K562 (cell line): ENCODE data around the gene TRPC3. TPM values are rescaled to one million over a fixed set of nuclear protein-coding genes. Genes with fewer than 3 reads are reported as not detected.

Experiments used
- CEBPG ChIP-seq, 3 experiments: fragments of 200-800 bp in 1 of 3; sonication (Bioruptor generic) in 1 of 3; sonication (generic) in 1 of 3; formaldehyde crosslinking in 1 of 3; IDR thresholded peaks in 2 of 3; conservative IDR thresholded peaks in 1 of 3; 2 replicates each; pipeline versions ENCODE4 v1.6.1 to v1.8.0; 2016 to 2022; ENCODE audit warnings: missing compliant biosample characterization in 2 of 3, missing genetic modification characterization in 2 of 3, mild to moderate bottlenecking in 1 of 3, missing genetic modification reagents in 1 of 3
- ESRRA ChIP-seq: fragments of 450-650 bp; IDR thresholded peaks from 2 replicates; pipeline ENCODE4 v1.6.1; 2014; ENCODE audit warnings: low read depth, mild to moderate bottlenecking, moderate library complexity, borderline replicate concordance
- EZH2 ChIP-seq: IDR thresholded peaks from 2 replicates; pipeline ENCODE4 v1.6.1; 2012; ENCODE audit warnings: low read depth, mild to moderate bottlenecking, inconsistent platforms, low read length, borderline replicate concordance
- FOXM1 ChIP-seq, 2 experiments: fragments of 450-650 bp in 1 of 2; sonication (generic) in 1 of 2; formaldehyde crosslinking in 1 of 2; IDR thresholded peaks; 2 replicates each; pipeline versions ENCODE4 v1.6.1 to v1.9.0; 2017 to 2022; ENCODE audit warnings: low read depth in 2 of 2, mild to moderate bottlenecking in 2 of 2, missing genetic modification reagents in 1 of 2, moderate library complexity in 1 of 2
- GATA2 ChIP-seq: sonication (generic); formaldehyde crosslinking; IDR thresholded peaks from 2 replicates; pipeline ENCODE4 v1.4.0; 2020; ENCODE audit warnings: mild to moderate bottlenecking, missing genetic modification reagents
- GTF2E2 ChIP-seq: fragments of 200-800 bp; sonication (Bioruptor generic); IDR thresholded peaks from 2 replicates; pipeline ENCODE4 v1.6.1; 2016; ENCODE audit warnings: missing genetic modification characterization, missing compliant biosample characterization
- HLTF ChIP-seq: fragments of 450-650 bp; IDR thresholded peaks from 2 replicates; pipeline ENCODE4 v1.6.1; 2016
- HMGN3 ChIP-seq: IDR thresholded peaks from 2 replicates; pipeline ENCODE4 v1.6.1; 2011; ENCODE audit warnings: borderline replicate concordance, low read depth, mild to moderate bottlenecking, mixed read lengths, low read length; ENCODE audit not compliant: insufficient read length; ENCODE audit errors: extremely low read depth
- IFI16 ChIP-seq: fragments of 250-450 bp; sonication (Bioruptor Pico); IDR thresholded peaks from 2 replicates; pipeline ENCODE4 v2.1.2; 2022; ENCODE audit warnings: mild to moderate bottlenecking, inconsistent platforms
- KDM1A ChIP-seq, 2 experiments: fragments of 450-650 bp; IDR thresholded peaks; 2 replicates each; pipeline ENCODE4 v1.6.1; 2016; ENCODE audit warnings: mild to moderate bottlenecking in 2 of 2
- MAX ChIP-seq: sonication (generic); formaldehyde crosslinking; IDR thresholded peaks from 2 replicates; pipeline ENCODE4 v1.9.0; 2022; ENCODE audit warnings: mild to moderate bottlenecking, missing genetic modification reagents
- SIRT6 ChIP-seq: IDR thresholded peaks from one replicate; pipeline ENCODE4 v1.6.1; 2012; ENCODE audit warnings: low read depth, mild to moderate bottlenecking, control low read depth, inconsistent platforms, low read length, moderate library complexity
- SPI1 ChIP-seq: IDR thresholded peaks from 2 replicates; pipeline ENCODE4 v1.6.1; 2011; ENCODE audit warnings: low read depth, low read length, control low read depth, borderline replicate concordance
- USF2 ChIP-seq: sonication (generic); formaldehyde crosslinking; IDR thresholded peaks from 2 replicates; pipeline ENCODE4 v1.5.0; 2020; ENCODE audit warnings: missing genetic modification reagents
- XRCC3 ChIP-seq: fragments of 450-650 bp; IDR thresholded peaks from 2 replicates; pipeline ENCODE4 v1.6.1; 2017; ENCODE audit warnings: mild to moderate bottlenecking, moderate library complexity
- XRCC5 ChIP-seq: fragments of 200-400 bp; formaldehyde crosslinking; IDR thresholded peaks from 2 replicates; pipeline ENCODE4 v1.6.1; 2017; ENCODE audit warnings: low read depth, mild to moderate bottlenecking, low read length
- ZNF274 ChIP-seq: IDR thresholded peaks from 2 replicates; pipeline ENCODE4 v1.6.1; 2011; ENCODE audit warnings: low read depth, mild to moderate bottlenecking, low read length, moderate library complexity, borderline replicate concordance
- ZNF354B ChIP-seq: fragments of 250-450 bp; sonication (Bioruptor Pico); IDR thresholded peaks from 2 replicates; pipeline ENCODE4 v1.4.0; 2020
- ZNF707 ChIP-seq: fragments of 250-450 bp; sonication (Bioruptor Pico); conservative IDR thresholded peaks from 2 replicates; pipeline ENCODE4 v1.8.0; 2022; ENCODE audit warnings: inconsistent platforms, mild to moderate bottlenecking, moderate library complexity
- ZNF780A ChIP-seq: fragments of 250-450 bp; sonication (Bioruptor Pico); IDR thresholded peaks from 2 replicates; pipeline ENCODE4 v1.5.0; 2021; ENCODE audit warnings: mild to moderate bottlenecking
- polyA plus RNA-seq, 8 experiments: library from polyadenylated mRNA; depleted of rRNA in 4 of 8; stranded (reverse) in 5 of 8; unstranded in 3 of 8; fragments of >200 nt; fragmentation: Nextera tagmentation in 2 of 8; fragmentation: Illumina TruSeq in 1 of 8; extraction: Ambion mirVana in 2 of 8; extraction: Trizol in 1 of 8; gene quantifications; 2 replicates each; pipeline versions ENCODE4 v1.2.1 to v1.2.3, GENCODE V29; 2011 to 2014; ENCODE audit warnings: inconsistent platforms in 1 of 8, missing spikeins in 1 of 8
- total RNA-seq, 7 experiments: library from RNA; depleted of rRNA in 6 of 7; stranded (reverse); fragments of >200 nt in 6 of 7; fragmentation: Illumina TruSeq in 2 of 7; extraction: Trizol in 2 of 7; gene quantifications; 2 replicates each; pipeline versions ENCODE4 v1.2.1 to v1.2.3, GENCODE V29; 2011 to 2021; ENCODE audit warnings: low replicate concordance in 1 of 7
- TF ChIP-seq, protein P1 (sequence below), 2 experiments: fragments of 200-800 bp in 1 of 2; sonication (Bioruptor generic) in 1 of 2; sonication (generic) in 1 of 2; formaldehyde crosslinking in 1 of 2; IDR thresholded peaks in 1 of 2; conservative IDR thresholded peaks in 1 of 2; 2 replicates each; pipeline versions ENCODE4 v1.5.0 to v1.6.1; 2016 to 2020; ENCODE audit warnings: missing compliant biosample characterization in 1 of 2, missing genetic modification characterization in 1 of 2, missing genetic modification reagents in 1 of 2

Gene TRPC3
- total and polyA plus RNA-seq, 9 of the 15 experiments (the other 6 are each of a cell fraction or from before 2014, with no cell fraction given): 0.01 to 0.27 (median 0.11) TPM

- TF ChIP-seq USF2 (CRISPR knock-in tag) (no peak), EZH2 (no peak), SPI1 (no peak), KDM1A (IDR thresholded peaks at IDR 0.05) (peak; percentile 23 to 75), GATA2 (CRISPR knock-in tag) (no peak), SIRT6 (no peak), ESRRA (no peak), MAX (CRISPR knock-in tag) (peak; percentile 23; the same call in 1 of the 2 replicates), HMGN3 (peak; percentile 62), HLTF (no peak), GTF2E2 (tag) (no peak), XRCC3 (no peak), IFI16 (CRISPR knock-in tag) (no peak), ZNF274 (no peak), ZNF780A (no peak), FOXM1 (IDR thresholded peaks at IDR 0.05; ENCODE audit: low read depth) (0 out of 2 replicates have a peak, but pooled peaks have one; percentile 6), FOXM1 (CRISPR knock-in tag; IDR thresholded peaks at IDR 0.05; ENCODE audit: low read depth) (no peak), ZNF707 (CRISPR knock-in tag) (no peak), XRCC5 (no peak), ZNF354B (CRISPR knock-in tag) (no peak), CEBPG (CRISPR knock-in tag; IDR thresholded peaks at IDR 0.05) (no peak), CEBPG (tag; conservative IDR thresholded peaks at IDR 0.05 in 1 of 2, IDR thresholded peaks at IDR 0.05 in 1 of 2) (no peak)
- TF ChIP-seq, protein P1, sequence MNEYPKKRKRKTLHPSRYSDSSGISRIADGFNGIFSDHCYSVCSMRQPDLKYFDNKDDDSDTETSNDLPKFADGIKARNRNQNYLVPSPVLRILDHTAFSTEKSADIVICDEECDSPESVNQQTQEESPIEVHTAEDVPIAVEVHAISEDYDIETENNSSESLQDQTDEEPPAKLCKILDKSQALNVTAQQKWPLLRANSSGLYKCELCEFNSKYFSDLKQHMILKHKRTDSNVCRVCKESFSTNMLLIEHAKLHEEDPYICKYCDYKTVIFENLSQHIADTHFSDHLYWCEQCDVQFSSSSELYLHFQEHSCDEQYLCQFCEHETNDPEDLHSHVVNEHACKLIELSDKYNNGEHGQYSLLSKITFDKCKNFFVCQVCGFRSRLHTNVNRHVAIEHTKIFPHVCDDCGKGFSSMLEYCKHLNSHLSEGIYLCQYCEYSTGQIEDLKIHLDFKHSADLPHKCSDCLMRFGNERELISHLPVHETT (CRISPR knock-in tag; conservative IDR thresholded peaks at IDR 0.05 in 1 of 2, IDR thresholded peaks at IDR 0.05 in 1 of 2): no peak
These were observed 81.7 kb downstream of the TRPC3 start, which contains the start of gene BBS7 (continued) for GRCh38 chr4:121869841-121870822.
